Measurements from ENCODE around the gene RPL6. TPM values are rescaled to one million over a fixed set of nuclear protein-coding genes. Genes with fewer than 3 reads are reported as not detected.
"Not testable (repeated sequence)": the region's sequence is repeated elsewhere in the genome, so short reads cannot be mapped to it uniquely, and the experiment has no call there.

The RPL6 gene
- total and polyA plus RNA-seq, 2 experiments from 2014 or later = 1,413 to 1,715 TPM

- Mint-ChIP-seq H3K4me1 (no peaks in the 10 kb centered on the region), H3K36me3 (ENCODE audit: low read depth) (no peaks in the 10 kb centered on the region), H3K9me3 (no peaks in the 10 kb centered on the region), H3K4me3 (no peak overlapping the region), H3K27ac (no peak overlapping the region), H3K27me3 (ENCODE audit: insufficient read depth, low read depth, poor library complexity) (peaks cover 2% of the 10 kb centered on the region)
- TF ChIP-seq STAT1 (IDR thresholded peaks at IDR 0.05; ENCODE audit: unreplicated experiment) (no peak), REST (IDR thresholded peaks at IDR 0.05; ENCODE audit: unreplicated experiment) (no peak), CTCF (conservative IDR thresholded peaks at IDR 0.05; ENCODE audit: low read depth in 2 of 2) (no peak), ETS1 (IDR thresholded peaks at IDR 0.05) (no peak)
- Histone ChIP-seq H3F3A (replicated peaks; ENCODE audit: low read depth) (no peaks in the 10 kb centered on the region), H3K9me2 (ENCODE audit: insufficient read depth) (no peaks in the 10 kb centered on the region), H3K36me3 (ENCODE audit: insufficient read depth) (no peaks in the 10 kb centered on the region), H4K20me1 (replicated peaks; ENCODE audit: insufficient read depth) (peaks cover 24% of the 10 kb centered on the region), H3K27me3 (ENCODE audit: insufficient read depth) (no peaks in the 10 kb centered on the region), H3K4me3 (no peak overlapping the region), H2AFZ (no peak overlapping the region), H3K79me2 (replicated peaks; ENCODE audit: insufficient read depth) (peaks cover 94% of the 10 kb centered on the region), H3K4me2 (no peak overlapping the region), H3K4me1 (ENCODE audit: insufficient read depth) (no peaks in the 10 kb centered on the region), H3K27ac (ENCODE audit: low read depth) (no peak overlapping the region; the same call in 1 of the 2 replicates)
- ATAC-seq = no peak
- DNase-seq (ENCODE audit: low spot score) = no peak
Observed at GRCh38 chr12:112439769-112440168, 30.4 kb upstream of the RPL6 start.

GRCh38 chr12:112438645-112439044, 29.2 kb upstream of the RPL6 start:
- not testable (repeated sequence) for H3K9me2 ChIP-seq (ENCODE audit: insufficient read depth); H3K9me3 Mint-ChIP-seq; H3K27me3 Mint-ChIP-seq (ENCODE audit: insufficient read depth, low read depth, poor library complexity); H2AFZ ChIP-seq; H3K36me3 Mint-ChIP-seq (ENCODE audit: low read depth); H3K27ac Mint-ChIP-seq; H3K4me1 ChIP-seq (ENCODE audit: insufficient read depth); H3K36me3 ChIP-seq (ENCODE audit: insufficient read depth); H3K27ac ChIP-seq (ENCODE audit: low read depth); H3K4me2 ChIP-seq; H3K4me3 Mint-ChIP-seq; H3K4me3 ChIP-seq; ATAC-seq; H3K4me1 Mint-ChIP-seq; DNase-seq (ENCODE audit: low spot score); H3F3A ChIP-seq (replicated peaks; ENCODE audit: low read depth); H3K27me3 ChIP-seq (ENCODE audit: insufficient read depth)
- Histone ChIP-seq H4K20me1 (replicated peaks; ENCODE audit: insufficient read depth) (peaks cover 26% of the 10 kb centered on the region), H3K79me2 (replicated peaks; ENCODE audit: insufficient read depth) (peaks cover 96% of the 10 kb centered on the region)

Measured in GM23338 (cell line).